H1 (cell line): ENCODE results near the gene SLC38A1. TPM values are rescaled to one million over a fixed set of nuclear protein-coding genes. Genes with fewer than 3 reads are reported as not detected.

Experiments used
- CBX5 ChIP-seq: fragments of 300-800, 300-1000 bp; sonication (generic); IDR thresholded peaks from 2 replicates; pipeline ENCODE4 v1.7.1; 2016; ENCODE audit warnings: antibody characterized with exemption, low read length, low read depth
- polyA plus RNA-seq, 7 experiments: library from polyadenylated mRNA; depleted of rRNA in 3 of 7; stranded (reverse) in 5 of 7; unstranded in 2 of 7; fragments of >200 nt in 5 of 7; fragments of 200-250 nt in 2 of 7; gene quantifications; 1 replicate in 5 of 7; 2 replicates in 1 of 7; 4 replicates in 1 of 7; pipeline versions ENCODE4 v1.2.1 to v1.2.3, GENCODE V29; 2011 to 2013; ENCODE audit warnings: missing spikeins in 2 of 7, mixed read lengths in 2 of 7
- total RNA-seq: library from RNA; stranded (reverse); fragmentation: NEBNext Ultra II Directional; extraction: Animal tissue kit (Norgen Biotek cat#: 25700); gene quantifications from 2 replicates; pipeline ENCODE4 v1.2.1, GENCODE V29; 2021
- TF ChIP-seq, protein P1 (sequence below): IDR thresholded peaks from 2 replicates; pipeline ENCODE4 v1.6.1; 2012; ENCODE audit warnings: inconsistent platforms

Gene SLC38A1
- total and polyA plus RNA-seq, 2 of the 8 experiments (the other 6 are each of a cell fraction or from before 2014, with no cell fraction given) = 83.4 to 242 TPM

DNA sequence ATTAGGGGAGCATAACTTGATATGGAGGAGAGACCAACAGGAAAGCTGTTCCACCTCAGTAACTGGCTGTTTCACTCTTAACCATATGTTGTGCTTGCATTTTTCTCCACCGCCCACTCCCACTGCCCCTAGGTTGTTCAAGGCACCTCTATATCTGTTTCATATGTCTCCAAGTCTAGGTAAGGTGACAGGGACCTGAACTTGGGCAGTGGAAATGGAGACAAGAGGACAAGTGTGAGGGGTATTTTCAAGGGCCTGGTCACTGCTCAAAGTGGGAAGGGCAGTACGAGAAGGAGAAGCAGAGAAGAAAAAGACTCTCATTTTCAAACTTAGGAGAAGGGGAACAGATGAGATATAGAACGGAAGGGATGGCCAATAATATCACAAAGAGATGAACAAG lies 3.1 kb downstream of the SLC38A1 start (continued):
- TF ChIP-seq, protein P1, sequence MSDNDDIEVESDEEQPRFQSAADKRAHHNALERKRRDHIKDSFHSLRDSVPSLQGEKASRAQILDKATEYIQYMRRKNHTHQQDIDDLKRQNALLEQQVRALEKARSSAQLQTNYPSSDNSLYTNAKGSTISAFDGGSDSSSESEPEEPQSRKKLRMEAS = no peak
- no peak for TF ChIP-seq CBX5
- TF ChIP-seq, all 59 proteins: peak for 0
